CD4-positive, alpha-beta T cell treated with Interleukin-21 for 1 hour (primary cell): ENCODE data around the gene MYBPC2.
"Not testable (repeated sequence)": the region's sequence is repeated elsewhere in the genome, so short reads cannot be mapped to it uniquely, and the experiment has no call there.

Experiments used
- DNase-seq: peaks from one replicate; pipeline ENCODE4 v3.0.0-alpha.2; 2020

Gene MYBPC2

GRCh38 chr19:50461066-50461875 is 28.6 kb downstream of the MYBPC2 start:
- DNase-seq, result peak; percentile 74

- no peak for DNase-seq
Observed at GRCh38 chr19:50462970-50463369, 30.3 kb downstream of the MYBPC2 start.

- DNase-seq, result no peak
Observed at GRCh38 chr19:50464348-50464747, 31.7 kb downstream of the MYBPC2 start.

- no peak for DNase-seq
Observed at GRCh38 chr19:50465000-50465399, 32.3 kb downstream of the MYBPC2 start.

GRCh38 chr19:50465986-50466705 is 33.5 kb downstream of the MYBPC2 start:
- DNase-seq, result no peak

GRCh38 chr19:50466706-50467039 is 34.0 kb downstream of the MYBPC2 start:
- no peak for DNase-seq

- no peak for DNase-seq
Observed at GRCh38 chr19:50467566-50467965, 34.9 kb downstream of the MYBPC2 start.

- DNase-seq, result no peak
Observed at GRCh38 chr19:50468818-50469217, 36.1 kb downstream of the MYBPC2 start.

GRCh38 chr19:50473336-50473735 is 40.6 kb downstream of the MYBPC2 start:
- not testable (repeated sequence) for DNase-seq

- no peak for DNase-seq
Observed at GRCh38 chr19:50475101-50475568, 42.4 kb downstream of the MYBPC2 start.

GRCh38 chr19:50475736-50476223 is 43.1 kb downstream of the MYBPC2 start:
- no peak for DNase-seq

- DNase-seq, result peak; percentile 97
Observed at GRCh38 chr19:50476224-50476906, 43.7 kb downstream of the MYBPC2 start, which contains the start of the genes EMC10 and GARIN5A. Gene EMC10 (plus strand): TSS chr19:50476507. CDS start chr19:50476545, 38 bp downstream. Gene GARIN5A (minus strand): TSS chr19:50476848. CDS start chr19:50476388, 460 bp downstream.

GRCh38 chr19:50476907-50477238 is 44.2 kb downstream of the MYBPC2 start:
- DNase-seq, result no peak

GRCh38 chr19:50477751-50478515 is 45.2 kb downstream of the MYBPC2 start:
- no peak for DNase-seq

- DNase-seq, result peak; percentile 14
Observed at GRCh38 chr19:50478901-50479715, 46.4 kb downstream of the MYBPC2 start.

GRCh38 chr19:50479761-50480251 is 47.1 kb downstream of the MYBPC2 start:
- no peak for DNase-seq

GRCh38 chr19:50480281-50481111 is 47.8 kb downstream of the MYBPC2 start:
- DNase-seq, result no peak

- no peak for DNase-seq
Observed at GRCh38 chr19:50481351-50482149, 48.9 kb downstream of the MYBPC2 start.

- DNase-seq, result no peak
Observed at GRCh38 chr19:50482271-50482855, 49.7 kb downstream of the MYBPC2 start.
